HG03175 (cell line): ENCODE measurements around the gene GALNT4.

ENCODE experiments used
- ATAC-seq: cut with Tn5 transposase; IDR thresholded peaks from one replicate; pipeline ENCODE4 v1.9.1; 2021; ENCODE audit warnings: mild to moderate bottlenecking, moderate library complexity; ENCODE audit not compliant: unreplicated experiment

The GALNT4 gene

GRCh38 chr12:89537389-89537788 is 12.8 kb upstream of the GALNT4 start:
- ATAC-seq = no peak

GRCh38 chr12:89529738-89530137 is 5.1 kb upstream of the GALNT4 start:
- peak; percentile 17 for ATAC-seq

- ATAC-seq = no peak
These were observed 3.8 kb upstream of the GALNT4 start for GRCh38 chr12:89528434-89528833.

GRCh38 chr12:89525824-89526770 is 1.5 kb upstream of the GALNT4 start, which contains the start of gene POC1B:
Gene POC1B (minus strand): TSS chr12:89526047. CDS start chr12:89525895, 152 bp downstream.
- peak; percentile 64 for ATAC-seq

GRCh38 chr12:89525305-89525823 is 768 bp upstream of the GALNT4 start:
- ATAC-seq = peak; percentile 30

GRCh38 chr12:89523843-89524540 is 604 bp downstream of the GALNT4 start:
- no peak for ATAC-seq

- ATAC-seq = no peak
These were observed 1.2 kb downstream of the GALNT4 start for GRCh38 chr12:89523393-89523792.

GRCh38 chr12:89521364-89522223 is 3.0 kb downstream of the GALNT4 start:
- ATAC-seq = no peak

- ATAC-seq = no peak
These were observed 6.9 kb downstream of the GALNT4 start for GRCh38 chr12:89517720-89518119.

- no peak for ATAC-seq
These were observed 8.0 kb downstream of the GALNT4 start for GRCh38 chr12:89516633-89517032.

GRCh38 chr12:89514751-89515150 is 9.8 kb downstream of the GALNT4 start:
- ATAC-seq = peak; percentile 84

GRCh38 chr12:89513544-89513943 is 11.1 kb downstream of the GALNT4 start:
- ATAC-seq = no peak

GRCh38 chr12:89507015-89507824 is 17.4 kb downstream of the GALNT4 start:
- ATAC-seq = no peak

GRCh38 chr12:89506050-89506449 is 18.5 kb downstream of the GALNT4 start:
- no peak for ATAC-seq

GRCh38 chr12:89504560-89505346 is 19.8 kb downstream of the GALNT4 start:
- ATAC-seq = no peak

- no peak for ATAC-seq
These were observed 22.8 kb downstream of the GALNT4 start for GRCh38 chr12:89501793-89502192.

- ATAC-seq = no peak
These were observed 24.7 kb downstream of the GALNT4 start for GRCh38 chr12:89499857-89500256.

GRCh38 chr12:89497467-89497866 is 27.1 kb downstream of the GALNT4 start:
- no peak for ATAC-seq

- ATAC-seq = no peak
These were observed 27.6 kb downstream of the GALNT4 start for GRCh38 chr12:89497005-89497404.
